GM23338 (cell line): ENCODE measurements around the gene PXT1. TPM values are rescaled to one million over a fixed set of nuclear protein-coding genes. Genes with fewer than 3 reads are reported as not detected.

Source experiments
- ATAC-seq: fragments of 200-7000 bp; cut with Tn5 transposase; 3 replicates; pipeline ENCODE4 v1.9.1; 2020
- DNase-seq: peaks from one replicate; pipeline ENCODE4 v3.0.0-alpha.2; 2015; ENCODE audit warnings: low spot score
- H2AFZ ChIP-seq: fragments of 200-600 bp; sonication (generic); 2 replicates; pipeline ENCODE4 v1.8.0; 2016; ENCODE audit warnings: antibody characterized with exemption, mild to moderate bottlenecking, moderate library complexity
- H3F3A ChIP-seq: fragments of 200-600 bp; sonication (generic); replicated peaks from 2 replicates; pipeline ENCODE4 v1.8.0; 2017; ENCODE audit warnings: antibody characterized with exemption, mixed run types, low read depth
- H3K27ac ChIP-seq: fragments of 200-600 bp; sonication (generic); 2 replicates; pipeline ENCODE4 v1.6.1; 2016; ENCODE audit warnings: low read depth
- H3K27me3 ChIP-seq: fragments of 200-600 bp; sonication (generic); 2 replicates; pipeline ENCODE4 v1.8.0; 2016; ENCODE audit warnings: mild to moderate bottlenecking, mixed run types, moderate library complexity; ENCODE audit not compliant: insufficient read depth
- H3K36me3 ChIP-seq: fragments of 200-600 bp; sonication (generic); 2 replicates; pipeline ENCODE4 v1.8.0; 2016; ENCODE audit warnings: mild to moderate bottlenecking; ENCODE audit not compliant: insufficient read depth
- H3K4me1 ChIP-seq: fragments of 200-600 bp; sonication (generic); 2 replicates; pipeline ENCODE4 v1.8.0; 2016; ENCODE audit warnings: mild to moderate bottlenecking, moderate library complexity; ENCODE audit not compliant: insufficient read depth
- H3K4me2 ChIP-seq: fragments of 200-600 bp; sonication (generic); 2 replicates; pipeline ENCODE4 v1.7.1; 2017; ENCODE audit warnings: mixed run types
- H3K4me3 ChIP-seq: fragments of 200-600 bp; sonication (generic); 2 replicates; pipeline ENCODE4 v1.6.1; 2016; ENCODE audit warnings: mixed run types
- H3K79me2 ChIP-seq: fragments of 200-600 bp; sonication (generic); replicated peaks from 2 replicates; pipeline ENCODE4 v1.8.0; 2017; ENCODE audit warnings: mild to moderate bottlenecking; ENCODE audit not compliant: insufficient read depth
- H3K9me2 ChIP-seq: fragments of 200-600 bp; sonication (generic); 2 replicates; pipeline ENCODE4 v1.8.0; 2017; ENCODE audit not compliant: insufficient read depth
- H4K20me1 ChIP-seq: fragments of 200-600 bp; sonication (generic); replicated peaks from 2 replicates; pipeline ENCODE4 v1.8.0; 2017; ENCODE audit warnings: mild to moderate bottlenecking; ENCODE audit not compliant: insufficient read depth
- H3K27ac Mint-ChIP-seq: 2 replicates; pipeline ENCODE4 v1.8.0; 2020; ENCODE audit warnings: inconsistent platforms, mild to moderate bottlenecking, moderate library complexity, mixed read lengths
- H3K27me3 Mint-ChIP-seq: 3 replicates; pipeline ENCODE4 v1.8.0; 2022; ENCODE audit warnings: low read depth, mild to moderate bottlenecking, moderate library complexity, mixed read lengths, inconsistent platforms; ENCODE audit not compliant: insufficient read depth, poor library complexity
- H3K36me3 Mint-ChIP-seq: 3 replicates; pipeline ENCODE4 v1.8.0; 2021; ENCODE audit warnings: low read depth, mild to moderate bottlenecking, inconsistent platforms, moderate library complexity, mixed read lengths
- H3K4me1 Mint-ChIP-seq: 3 replicates; pipeline ENCODE4 v1.8.0; 2020; ENCODE audit warnings: mild to moderate bottlenecking, inconsistent platforms, mixed read lengths
- H3K4me3 Mint-ChIP-seq: 3 replicates; pipeline ENCODE4 v1.8.0; 2021; ENCODE audit warnings: moderate library complexity, mild to moderate bottlenecking, inconsistent platforms, mixed read lengths
- H3K9me3 Mint-ChIP-seq: 3 replicates; pipeline ENCODE4 v1.8.0; 2020; ENCODE audit warnings: moderate library complexity, mild to moderate bottlenecking, inconsistent platforms, mixed read lengths
- CREB1 ChIP-seq: fragments of 250-450 bp; sonication (Bioruptor Pico); IDR thresholded peaks from 2 replicates; pipeline ENCODE4 v1.5.0; 2020; ENCODE audit warnings: low read depth, mild to moderate bottlenecking, moderate library complexity
- CTCF ChIP-seq, 2 experiments: fragments of 200-600 bp in 1 of 2; sonication (generic) in 1 of 2; conservative IDR thresholded peaks; 2 replicates each; pipeline versions ENCODE4 v1.5.1 to v1.6.1; 2016 to 2017; ENCODE audit warnings: antibody characterized with exemption in 2 of 2, low read depth in 2 of 2, mild to moderate bottlenecking in 2 of 2, moderate library complexity in 1 of 2
- EZH2 ChIP-seq: fragments of 200-600 bp; sonication (generic); IDR thresholded peaks from one replicate; pipeline ENCODE4 v1.8.0; 2017; ENCODE audit warnings: antibody characterized with exemption, mild to moderate bottlenecking, low read depth; ENCODE audit not compliant: unreplicated experiment
- EZH2phosphoT487 ChIP-seq: fragments of 200-600 bp; sonication (generic); IDR thresholded peaks from one replicate; pipeline ENCODE4 v1.8.1; 2018; ENCODE audit warnings: antibody characterized with exemption; ENCODE audit not compliant: unreplicated experiment
- JUNB ChIP-seq: IDR thresholded peaks from one replicate; pipeline ENCODE4 v1.6.1; 2016; ENCODE audit warnings: antibody characterized with exemption; ENCODE audit not compliant: unreplicated experiment
- REST ChIP-seq: IDR thresholded peaks from one replicate; pipeline ENCODE4 v1.6.1; 2018; ENCODE audit warnings: antibody characterized with exemption; ENCODE audit not compliant: unreplicated experiment
- STAT1 ChIP-seq: IDR thresholded peaks from one replicate; pipeline ENCODE4 v1.6.1; 2016; ENCODE audit warnings: antibody characterized with exemption; ENCODE audit not compliant: unreplicated experiment
- ZNF114 ChIP-seq: fragments of 250-450 bp; sonication (Bioruptor Pico); IDR thresholded peaks from 2 replicates; pipeline ENCODE4 v1.5.0; 2020; ENCODE audit warnings: mild to moderate bottlenecking, moderate library complexity
- ZNF462 ChIP-seq: fragments of 250-450 bp; sonication (Bioruptor Pico); IDR thresholded peaks from 2 replicates; pipeline ENCODE4 v1.5.0; 2020; ENCODE audit warnings: mild to moderate bottlenecking, moderate library complexity
- polyA plus RNA-seq: library from polyadenylated mRNA; unstranded; fragments of >200 nt; fragmentation: Nextera tagmentation; extraction: Ambion mirVana; gene quantifications from 2 replicates; pipeline ENCODE4 v1.2.1, GENCODE V29; 2016
- total RNA-seq: library from RNA; depleted of rRNA; stranded (reverse); fragments of >200 nt; shearing (Covaris generic); gene quantifications from 2 replicates; pipeline ENCODE4 v1.2.3, GENCODE V29; 2014

The PXT1 gene
- total and polyA plus RNA-seq, 2 experiments from 2014 or later = 0.14 TPM; not detected in 1

- H3K27ac Mint-ChIP-seq = no peak overlapping the region
- H3K27ac ChIP-seq = no peak overlapping the region
These were observed 10.4 kb downstream of the PXT1 start for GRCh38 chr6:36432151-36432671.

More at GRCh38 chr6:36432151-36432671, 10.4 kb downstream of the PXT1 start:
- H4K20me1 ChIP-seq = no peaks in the 10 kb centered on the region
- no peaks in the 10 kb centered on the region for H3K27me3 ChIP-seq
- H3F3A ChIP-seq = no peaks in the 10 kb centered on the region
- H3K4me3 ChIP-seq = no peak overlapping the region
- ATAC-seq (no peak), DNase-seq (no peak)
- TF ChIP-seq REST = no peak
- TF ChIP-seq ZNF462 (CRISPR knock-in tag) = no peak
- TF ChIP-seq CTCF (conservative IDR thresholded peaks at IDR 0.05; ENCODE audit: low read depth in 2 of 2) = no peak
- no peak for TF ChIP-seq EZH2
- no peak for TF ChIP-seq EZH2phosphoT487
- TF ChIP-seq JUNB = no peak
- TF ChIP-seq CREB1 (CRISPR knock-in tag) = no peak
- TF ChIP-seq ZNF114 (CRISPR knock-in tag) = no peak
- no peak for TF ChIP-seq STAT1
- peak overlapping the region; percentile 29; the same call in 1 of the 2 replicates for H2AFZ ChIP-seq
- H3K27me3 Mint-ChIP-seq = no peaks in the 10 kb centered on the region
- H3K36me3 Mint-ChIP-seq = no peaks in the 10 kb centered on the region
- H3K9me3 Mint-ChIP-seq = no peaks in the 10 kb centered on the region
- H3K4me1 Mint-ChIP-seq = peaks cover 4% of the 10 kb centered on the region; the same call in 1 of the 3 replicates
- no peak overlapping the region for H3K4me3 Mint-ChIP-seq
- H3K36me3 ChIP-seq = no peaks in the 10 kb centered on the region
- H3K79me2 ChIP-seq = no peaks in the 10 kb centered on the region
- H3K4me1 ChIP-seq = no peaks in the 10 kb centered on the region
- no peak overlapping the region for H3K4me2 ChIP-seq
- no peaks in the 10 kb centered on the region for H3K9me2 ChIP-seq
